Liver (tissue), 9 donors: ENCODE results near the gene PCDHAC1. TPM values are rescaled to one million over a fixed set of nuclear protein-coding genes. Genes with fewer than 3 reads are reported as not detected.

Experiments
- DNase-seq: peaks from one replicate; pipeline ENCODE4 v3.0.0-alpha.2; 2017; ENCODE audit warnings: low spot score
- H3K27ac ChIP-seq, 2 donors: one replicate each; pipeline ENCODE4 v1.7.0; 2013; ENCODE audit warnings: inconsistent platforms in 2 of 2, low read length in 2 of 2, control low read depth in 1 of 2, low read depth in 1 of 2, mild to moderate bottlenecking in 1 of 2
- H3K27me3 ChIP-seq, 4 donors: one replicate each; pipeline versions ENCODE4 v1.6.1 to v1.7.0; 2013; ENCODE audit warnings: low read length in 3 of 4, inconsistent platforms in 1 of 4, mild to moderate bottlenecking in 1 of 4, moderate library complexity in 1 of 4; ENCODE audit not compliant: control insufficient read depth in 4 of 4, insufficient read depth in 4 of 4
- H3K36me3 ChIP-seq, 4 donors: one replicate each; pipeline versions ENCODE4 v1.6.1 to v1.7.0; 2013; ENCODE audit warnings: low read length in 3 of 4, mild to moderate bottlenecking in 3 of 4, low read depth in 1 of 4, moderate library complexity in 1 of 4; ENCODE audit not compliant: control insufficient read depth in 4 of 4, insufficient read depth in 3 of 4
- H3K4me1 ChIP-seq, 4 donors: one replicate each; pipeline versions ENCODE4 v1.6.1 to v1.7.0; 2013; ENCODE audit warnings: low read length in 3 of 4, mild to moderate bottlenecking in 3 of 4, moderate library complexity in 1 of 4; ENCODE audit not compliant: control insufficient read depth in 4 of 4, insufficient read depth in 4 of 4
- H3K4me3 ChIP-seq, 3 donors: one replicate each; pipeline versions ENCODE4 v1.6.1 to v1.7.0; 2013; ENCODE audit warnings: low read length in 3 of 3, control low read depth in 1 of 3, low read depth in 1 of 3, mild to moderate bottlenecking in 1 of 3
- H3K9ac ChIP-seq, 2 donors: one replicate each; pipeline ENCODE4 v1.7.0; 2013; ENCODE audit warnings: low read length in 2 of 2, mild to moderate bottlenecking in 2 of 2, moderate library complexity in 2 of 2, control low read depth in 1 of 2, low read depth in 1 of 2
- H3K9me3 ChIP-seq, 4 donors: one replicate each; pipeline versions ENCODE4 v1.6.1 to v1.7.0; 2013; ENCODE audit warnings: low read length in 3 of 4; ENCODE audit not compliant: control insufficient read depth in 4 of 4
- ATF3 ChIP-seq: IDR thresholded peaks from 2 replicates; pipeline ENCODE4 v1.6.1; 2016; ENCODE audit warnings: antibody characterized with exemption
- CTCF ChIP-seq: fragments of 150-350 bp; IDR thresholded peaks from 2 replicates; pipeline ENCODE4 v1.5.1; 2017; ENCODE audit warnings: improper control_type of control experiment, low read depth, low read length; ENCODE audit not compliant: missing input control
- EGR1 ChIP-seq, 2 donors: IDR thresholded peaks; 2 replicates each; pipeline ENCODE4 v1.6.1; 2016 to 2018; ENCODE audit warnings: antibody characterized with exemption in 2 of 2, low read depth in 2 of 2
- FOXA1 ChIP-seq: IDR thresholded peaks from 2 replicates; pipeline ENCODE4 v1.6.1; 2016; ENCODE audit warnings: antibody characterized with exemption
- FOXA2 ChIP-seq: IDR thresholded peaks from 2 replicates; pipeline ENCODE4 v1.6.1; 2016; ENCODE audit warnings: antibody characterized with exemption
- GABPA ChIP-seq, 2 donors: IDR thresholded peaks in 1 of 2; conservative IDR thresholded peaks in 1 of 2; 2 replicates each; pipeline ENCODE4 v1.6.1; 2016; ENCODE audit warnings: antibody characterized with exemption in 2 of 2, mild to moderate bottlenecking in 1 of 2, moderate library complexity in 1 of 2
- HNF4A ChIP-seq, 2 donors: conservative IDR thresholded peaks; 2 replicates each; pipeline ENCODE4 v1.6.1; 2016; ENCODE audit warnings: antibody characterized with exemption in 2 of 2, mild to moderate bottlenecking in 2 of 2
- HNF4G ChIP-seq: IDR thresholded peaks from 2 replicates; pipeline ENCODE4 v1.6.1; 2016; ENCODE audit warnings: antibody characterized with exemption
- JUND ChIP-seq, 2 donors: IDR thresholded peaks; 2 replicates each; pipeline ENCODE4 v1.6.1; 2016; ENCODE audit warnings: antibody characterized with exemption in 2 of 2
- MAX ChIP-seq: IDR thresholded peaks from 2 replicates; pipeline ENCODE4 v1.6.1; 2016; ENCODE audit warnings: antibody characterized with exemption
- NR2F2 ChIP-seq: IDR thresholded peaks from 2 replicates; pipeline ENCODE4 v1.6.1; 2016; ENCODE audit warnings: antibody characterized with exemption
- RAD21 ChIP-seq, 2 donors: IDR thresholded peaks; 2 replicates each; pipeline ENCODE4 v1.6.1; 2016; ENCODE audit warnings: antibody characterized with exemption in 2 of 2, mild to moderate bottlenecking in 2 of 2
- REST ChIP-seq: IDR thresholded peaks from 2 replicates; pipeline ENCODE4 v1.6.1; 2016; ENCODE audit warnings: antibody characterized with exemption, mild to moderate bottlenecking
- RXRA ChIP-seq, 2 donors: IDR thresholded peaks; 2 replicates each; pipeline ENCODE4 v1.6.1; 2017 to 2018; ENCODE audit warnings: antibody characterized with exemption in 2 of 2, mild to moderate bottlenecking in 1 of 2
- SP1 ChIP-seq: IDR thresholded peaks from 2 replicates; pipeline ENCODE4 v1.6.1; 2018; ENCODE audit warnings: antibody characterized with exemption, mild to moderate bottlenecking
- TAF1 ChIP-seq: conservative IDR thresholded peaks from 2 replicates; pipeline ENCODE4 v1.6.1; 2016; ENCODE audit warnings: antibody characterized with exemption, mild to moderate bottlenecking
- YY1 ChIP-seq: IDR thresholded peaks from 2 replicates; pipeline ENCODE4 v1.6.1; 2016; ENCODE audit warnings: antibody characterized with exemption, mild to moderate bottlenecking
- ZBTB33 ChIP-seq: IDR thresholded peaks from 2 replicates; pipeline ENCODE4 v1.6.1; 2016; ENCODE audit warnings: antibody characterized with exemption
- WGBS: extraction: QIAGEN DNeasy Blood & Tissue Kit; methylation state at CpG from one replicate; pipeline ENCODE4 v1.1.7; 2013; 5-methylcytosine and 5-hydroxymethylcytosine counted together
- polyA plus RNA-seq, 2 donors: library from polyadenylated mRNA; stranded (reverse) in 1 of 2; unstranded in 1 of 2; fragments of 200-250 nt in 1 of 2; fragments of >200 nt in 1 of 2; fragmentation: Nextera tagmentation in 1 of 2; extraction: Ambion mirVana in 1 of 2; gene quantifications; one replicate each; pipeline versions ENCODE4 v1.2.1 to v1.2.3, GENCODE V29; 2013 to 2015
- total RNA-seq, 2 donors: library from RNA; depleted of rRNA; stranded (reverse); fragments of >200 nt; gene quantifications; one replicate each; pipeline ENCODE4 v1.2.3, GENCODE V29; 2014
- donor health status: healthy.
- donor health status: healthy.
- donor health status: healthy.
- donor health status: healthy.
- donor health status: healthy.

PCDHAC1 gene
- total and polyA plus RNA-seq, 4 donors: under 0.01 to 0.25 (median 0.13) TPM; not detected in 1

- WGBS: 79% methylated on average over 1 of the region's 1 CpG
- peaks cover 0 to 9% (median 4%) of the 10 kb centered on the region in 4 donors for H3K27me3 ChIP-seq
- peaks cover 0 to 17% (median 11%) of the 10 kb centered on the region in 4 donors for H3K4me1 ChIP-seq
- H3K9ac ChIP-seq: no peak overlapping the region
- no peak overlapping the region for H3K4me3 ChIP-seq
- DNase-seq: no peak
- no peak for TF ChIP-seq HNF4G
- TF ChIP-seq GABPA (IDR thresholded peaks at IDR 0.05 in 1 of 2, conservative IDR thresholded peaks at IDR 0.05 in 1 of 2): no peak
- TF ChIP-seq HNF4A (conservative IDR thresholded peaks at IDR 0.05): no peak
- TF ChIP-seq RXRA (IDR thresholded peaks at IDR 0.05): no peak
- TF ChIP-seq FOXA2: no peak
- TF ChIP-seq NR2F2: no peak
- TF ChIP-seq MAX: no peak
- TF ChIP-seq JUND (IDR thresholded peaks at IDR 0.05): no peak
- TF ChIP-seq REST: no peak
- H3K27ac ChIP-seq: no peak overlapping the region
- peaks cover 0 to 2% (median 0%) of the 10 kb centered on the region in 4 donors for H3K9me3 ChIP-seq
- no peaks in the 10 kb centered on the region for H3K36me3 ChIP-seq
These were observed 36.1 kb downstream of the PCDHAC1 start for GRCh38 chr5:140962190-140962589.

GRCh38 chr5:140964356-140964755, 38.3 kb downstream of the PCDHAC1 start:
- TF ChIP-seq NR2F2: no peak
- no peak for TF ChIP-seq GABPA (IDR thresholded peaks at IDR 0.05 in 1 of 2, conservative IDR thresholded peaks at IDR 0.05 in 1 of 2)
- no peak for TF ChIP-seq RAD21 (IDR thresholded peaks at IDR 0.05)
- no peak for TF ChIP-seq YY1
- no peak for TF ChIP-seq ZBTB33
- TF ChIP-seq ATF3: no peak
- TF ChIP-seq MAX: no peak
- no peak for TF ChIP-seq TAF1
- no peak for TF ChIP-seq HNF4A (conservative IDR thresholded peaks at IDR 0.05)
- no peak for TF ChIP-seq CTCF
- no peak for TF ChIP-seq JUND (IDR thresholded peaks at IDR 0.05)
- TF ChIP-seq HNF4G: no peak
- TF ChIP-seq SP1: no peak
- TF ChIP-seq RXRA (IDR thresholded peaks at IDR 0.05): no peak
- no peak for TF ChIP-seq FOXA1
- TF ChIP-seq FOXA2: no peak
- TF ChIP-seq EGR1 (IDR thresholded peaks at IDR 0.05; ENCODE audit: low read depth in 2 of 2): no peak
- Histone ChIP-seq H3K27me3 (peaks cover 0 to 9% (median 5%) of the 10 kb centered on the region in 4 donors), H3K9me3 (peaks cover 0 to 4% (median 0%) of the 10 kb centered on the region in 4 donors), H3K27ac (no peak overlapping the region), H3K4me3 (no peak overlapping the region), H3K9ac (no peak overlapping the region), H3K36me3 (no peaks in the 10 kb centered on the region), H3K4me1 (peaks cover 0 to 20% (median 12%) of the 10 kb centered on the region in 4 donors)
- DNase-seq: no peak
- 51% methylated on average over 3 of the region's 3 CpGs for WGBS
